HG03442 (cell line): ENCODE measurements around the gene PTPRC.

ENCODE experiments used
- ATAC-seq: cut with Tn5 transposase; IDR thresholded peaks from one replicate; pipeline ENCODE4 v1.9.1; 2021; ENCODE audit warnings: mild to moderate bottlenecking, moderate library complexity; ENCODE audit not compliant: unreplicated experiment

PTPRC gene

DNA sequence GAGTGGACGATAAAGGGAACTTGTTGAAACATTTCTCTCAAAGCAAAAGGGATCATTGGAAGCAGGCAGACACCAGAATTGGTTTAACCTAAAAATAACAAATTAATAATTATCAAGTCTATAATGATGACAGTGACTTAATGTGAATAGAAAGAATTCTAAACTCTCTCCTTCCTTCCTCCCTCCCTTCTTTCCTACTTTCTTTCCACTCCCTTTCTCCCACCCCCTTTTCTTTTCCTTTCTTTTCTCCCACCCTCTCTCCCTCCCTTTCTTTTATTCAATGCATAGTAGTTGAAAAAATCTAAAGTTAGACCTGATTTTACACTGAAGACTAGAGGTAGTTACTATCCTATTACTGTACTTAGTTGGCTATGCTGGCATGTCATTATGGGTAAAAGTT is 55.7 kb downstream of the PTPRC start:
- no peak for ATAC-seq

DNA sequence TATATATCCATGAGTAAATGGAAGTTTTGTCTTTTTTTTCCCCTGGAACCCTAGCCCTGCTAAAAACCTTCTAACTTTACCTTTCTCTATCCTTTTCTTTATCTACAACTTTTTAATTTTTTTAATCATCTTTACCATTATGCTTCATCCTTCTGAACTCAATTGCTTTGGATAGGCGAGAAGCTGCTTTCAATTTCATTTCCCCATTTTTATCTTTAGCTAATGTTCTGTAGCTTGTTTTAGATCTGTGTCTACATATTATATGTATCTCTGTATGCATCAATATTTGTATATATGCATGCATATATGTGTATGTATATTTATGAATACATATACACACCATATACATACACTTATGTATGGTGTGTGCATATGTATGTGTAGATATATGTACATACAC is 57.4 kb downstream of the PTPRC start:
- peak; percentile 81 for ATAC-seq

DNA sequence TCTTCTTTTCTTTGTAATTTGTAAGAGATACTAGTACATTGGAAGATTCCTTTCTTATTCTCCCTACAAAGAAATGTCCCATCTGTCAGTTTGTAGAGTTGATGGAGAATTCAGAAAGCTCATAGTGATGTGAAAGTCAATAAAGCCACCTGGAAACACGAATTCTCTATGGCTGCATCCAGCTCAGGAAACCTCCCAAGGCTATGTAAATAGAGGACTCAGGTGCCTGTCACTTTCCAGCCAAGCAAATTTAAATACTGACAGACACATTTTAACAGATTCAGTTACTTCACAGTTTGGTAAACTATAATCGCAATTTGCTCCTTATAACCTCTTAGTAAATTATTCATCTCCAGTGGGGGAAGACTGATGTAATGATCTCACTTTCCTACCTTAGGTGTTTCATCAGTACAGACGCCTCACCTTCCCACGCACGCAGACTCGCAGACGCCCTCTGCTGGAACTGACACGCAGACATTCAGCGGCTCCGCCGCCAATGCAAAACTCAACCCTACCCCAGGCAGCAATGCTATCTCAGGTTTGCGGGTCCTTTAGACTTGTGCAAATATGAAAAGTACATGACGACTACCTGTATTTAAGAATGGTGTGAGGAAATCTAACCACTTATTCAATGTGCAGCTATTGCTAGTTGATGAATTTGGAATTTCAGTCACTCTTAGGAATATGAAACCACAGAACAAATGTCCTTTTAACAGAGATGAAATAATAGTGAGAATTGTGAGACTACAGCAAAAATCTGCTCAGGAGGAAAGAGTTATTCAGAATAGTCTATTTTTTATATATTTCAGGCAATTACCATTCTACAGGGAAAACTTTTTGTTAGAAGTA is 60.6 kb downstream of the PTPRC start:
- ATAC-seq, result no peak

DNA sequence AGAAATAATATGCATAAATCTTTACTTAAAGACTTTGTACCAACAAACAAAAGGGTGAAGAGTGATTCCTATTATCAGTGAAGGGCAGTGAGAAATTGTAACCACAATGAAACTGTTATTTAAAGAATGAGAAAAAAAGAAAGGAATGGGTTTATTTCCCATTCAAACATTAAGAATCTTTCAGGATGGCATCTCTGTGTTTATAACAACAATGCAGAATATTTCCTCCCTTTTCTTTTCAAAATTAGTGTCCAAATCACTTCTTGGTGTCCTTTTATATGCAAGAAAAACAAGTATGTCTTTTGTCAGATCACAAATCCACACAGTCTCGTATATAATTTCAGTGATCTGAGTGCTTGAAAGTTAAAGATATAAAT is 61.2 kb downstream of the PTPRC start:
- ATAC-seq, result no peak

DNA sequence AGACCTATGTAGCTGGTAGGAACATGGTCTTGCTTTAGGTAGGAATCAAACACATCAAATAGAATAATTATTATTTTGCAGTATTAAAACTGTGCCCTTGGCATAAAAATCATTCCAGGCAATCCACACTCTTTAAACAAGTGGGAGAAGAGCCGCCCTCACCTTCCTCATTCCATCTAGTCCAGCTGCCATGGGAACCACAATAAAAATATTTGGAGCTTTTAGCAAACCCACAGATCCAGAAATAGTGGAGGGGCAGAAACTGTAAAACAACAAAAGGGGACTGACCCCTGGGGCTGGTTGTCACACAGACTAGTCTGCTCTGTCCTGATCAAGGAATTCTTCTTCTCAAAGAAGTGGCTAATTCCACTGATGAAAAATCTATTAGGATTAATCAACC is 61.6 kb downstream of the PTPRC start:
- ATAC-seq, result no peak

DNA sequence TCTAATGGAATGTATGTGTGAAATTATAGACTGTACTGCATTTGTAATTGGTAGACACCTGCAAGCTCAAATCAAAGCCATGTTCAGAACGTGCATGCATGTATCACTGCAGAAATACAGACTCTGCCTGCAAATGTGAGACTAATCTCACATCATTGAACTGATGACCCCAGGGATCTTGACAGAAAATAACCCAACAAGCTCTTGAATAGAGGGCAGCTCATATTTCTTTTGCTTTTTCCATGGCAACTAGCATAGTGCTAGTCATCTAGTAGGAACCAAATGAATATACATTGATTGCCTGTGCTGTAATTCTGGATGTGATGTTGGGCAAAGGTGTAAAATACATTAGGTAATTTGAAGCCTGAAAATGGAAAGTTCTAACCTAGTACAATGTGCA is 62.4 kb downstream of the PTPRC start:
- ATAC-seq, result no peak

DNA sequence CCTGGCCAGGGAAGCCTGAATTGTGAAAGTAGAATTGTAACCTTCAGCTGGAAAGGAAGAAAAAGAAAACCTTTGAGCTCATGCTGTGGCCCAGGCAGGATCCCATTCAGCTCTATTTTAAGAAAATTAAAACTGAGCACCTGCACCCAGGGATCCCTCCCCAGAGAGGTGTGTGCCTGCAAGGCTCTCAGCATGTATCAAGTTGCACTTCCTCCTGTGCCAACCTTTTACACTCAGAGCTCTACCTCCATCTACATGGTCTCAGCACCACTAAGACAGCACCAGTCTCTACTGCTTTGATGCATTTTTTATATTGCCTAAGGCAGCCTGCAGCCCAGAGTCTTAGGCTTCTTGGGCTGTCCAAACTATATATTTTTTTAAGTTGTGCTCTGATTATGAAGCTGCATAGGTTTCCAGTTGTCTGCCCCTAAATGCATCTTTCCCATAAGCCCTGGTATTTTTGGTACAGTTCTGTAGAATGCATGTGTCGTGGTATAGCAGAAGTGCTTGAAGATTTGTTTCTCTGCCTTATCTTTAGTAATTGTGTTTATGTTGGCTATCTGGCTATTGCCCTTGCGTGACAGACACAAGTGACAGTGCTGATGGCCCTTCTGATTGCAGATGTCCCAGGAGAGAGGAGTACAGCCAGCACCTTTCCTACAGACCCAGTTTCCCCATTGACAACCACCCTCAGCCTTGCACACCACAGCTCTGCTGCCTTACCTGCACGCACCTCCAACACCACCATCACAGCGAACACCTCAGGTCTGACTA is 63.1 kb downstream of the PTPRC start:
- ATAC-seq, result no peak

DNA sequence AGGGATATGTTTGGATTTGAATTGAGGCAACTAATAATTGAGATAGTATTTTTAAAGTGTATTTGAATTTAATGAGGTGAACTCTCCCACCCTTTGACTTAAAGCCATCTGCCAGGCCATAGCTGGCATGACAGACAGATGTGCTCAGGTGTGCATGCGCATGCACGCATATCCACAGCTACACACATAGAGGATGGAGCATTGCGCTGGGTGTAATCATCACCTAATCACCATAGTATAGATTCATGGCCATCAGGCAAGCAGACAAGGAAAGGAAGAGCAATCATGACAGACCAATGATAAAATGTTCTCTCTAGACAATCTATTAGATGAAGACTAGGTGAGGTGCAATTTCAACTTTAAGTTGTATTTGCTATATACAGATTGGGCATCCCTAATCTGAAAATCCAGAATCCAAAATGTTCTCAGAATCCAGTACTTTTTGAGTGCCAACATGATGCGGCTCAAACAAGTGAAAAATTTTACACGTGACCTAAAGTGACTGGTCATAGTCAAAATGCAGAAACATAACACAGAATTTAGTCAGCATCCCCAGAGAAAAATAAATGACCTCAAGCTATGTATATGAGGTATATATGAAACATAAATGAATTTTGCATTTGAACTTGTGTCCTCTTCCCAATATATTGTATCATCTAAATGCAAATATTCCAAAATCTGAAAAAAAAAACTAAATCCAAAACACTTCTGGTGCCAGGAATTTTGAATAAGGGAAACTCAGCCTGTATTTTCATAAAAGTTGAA is 70.1 kb downstream of the PTPRC start:
- ATAC-seq, result no peak

DNA sequence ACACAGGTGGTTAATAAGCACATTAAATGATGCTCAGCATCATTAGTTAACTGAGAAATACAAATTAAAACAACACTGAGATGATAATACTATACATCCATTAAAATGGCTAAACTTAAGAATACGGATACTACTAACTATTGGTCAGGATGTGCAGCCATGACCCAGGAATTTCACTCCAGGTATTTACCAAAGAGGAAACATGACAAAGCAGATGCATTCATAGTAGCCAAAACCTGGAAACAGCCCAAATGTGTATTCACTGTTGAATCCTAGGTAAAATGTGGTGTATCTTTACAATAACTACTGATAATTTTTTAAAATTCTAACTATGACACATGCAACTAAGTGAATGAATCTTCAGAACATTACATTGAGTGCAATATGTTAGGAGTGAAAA is 73.0 kb downstream of the PTPRC start:
- no peak for ATAC-seq

DNA sequence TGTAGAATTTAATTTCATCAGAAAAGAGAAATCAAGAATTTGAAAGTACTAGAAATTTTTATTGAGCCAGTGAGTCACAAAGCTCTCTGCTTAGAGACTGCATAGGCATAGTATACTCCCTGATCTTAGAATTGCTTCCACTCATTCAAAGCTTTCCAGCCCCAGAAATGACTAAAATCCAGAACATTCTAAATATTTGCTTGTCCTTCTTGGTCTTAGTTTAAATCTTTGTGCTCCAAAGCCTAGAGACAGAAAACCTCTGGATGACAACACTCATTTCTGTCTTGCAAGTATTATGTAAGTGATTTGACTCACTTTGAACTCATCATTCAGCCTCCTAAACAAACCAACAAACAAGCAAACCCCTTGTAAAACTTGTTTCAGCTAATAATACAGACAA is 74.2 kb downstream of the PTPRC start:
- no peak for ATAC-seq

DNA sequence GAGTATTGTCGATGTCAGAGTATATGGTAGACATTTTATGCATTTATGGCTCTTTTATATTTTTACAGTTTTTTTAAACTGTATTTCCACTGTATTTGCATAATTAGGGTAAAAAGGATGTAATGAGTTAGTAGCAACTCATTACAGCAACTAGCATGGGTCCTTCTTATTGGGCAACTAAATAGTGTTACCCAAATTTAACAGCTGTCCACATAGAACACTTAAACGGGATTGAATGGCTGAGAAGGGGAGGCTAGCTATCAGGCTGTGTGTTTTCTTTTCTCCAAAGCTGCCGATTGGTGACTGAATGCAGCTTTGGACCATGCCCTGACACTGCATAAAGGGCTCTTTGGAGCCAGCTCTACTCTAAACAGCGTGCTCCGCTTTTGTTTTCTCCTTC is 75.4 kb downstream of the PTPRC start:
- ATAC-seq, result no peak

DNA sequence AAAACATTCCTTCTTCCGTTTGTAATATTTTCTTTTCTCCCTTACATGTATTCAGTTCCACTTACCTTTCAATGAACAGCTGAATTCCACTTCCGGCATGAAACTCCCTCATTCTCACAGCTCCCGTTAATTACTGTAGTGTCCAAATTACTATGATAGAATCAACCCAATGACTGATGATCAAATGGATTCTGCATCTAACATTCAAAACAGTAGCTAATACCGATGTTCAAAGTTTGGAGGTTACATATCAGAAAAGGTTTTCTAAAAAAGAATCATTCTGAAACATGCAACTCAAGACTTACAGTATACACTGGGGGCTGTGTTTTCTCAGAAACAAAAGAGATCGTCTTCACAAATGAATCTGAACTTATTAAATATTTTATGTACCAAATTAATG is 77.2 kb downstream of the PTPRC start:
- ATAC-seq, result no peak

DNA sequence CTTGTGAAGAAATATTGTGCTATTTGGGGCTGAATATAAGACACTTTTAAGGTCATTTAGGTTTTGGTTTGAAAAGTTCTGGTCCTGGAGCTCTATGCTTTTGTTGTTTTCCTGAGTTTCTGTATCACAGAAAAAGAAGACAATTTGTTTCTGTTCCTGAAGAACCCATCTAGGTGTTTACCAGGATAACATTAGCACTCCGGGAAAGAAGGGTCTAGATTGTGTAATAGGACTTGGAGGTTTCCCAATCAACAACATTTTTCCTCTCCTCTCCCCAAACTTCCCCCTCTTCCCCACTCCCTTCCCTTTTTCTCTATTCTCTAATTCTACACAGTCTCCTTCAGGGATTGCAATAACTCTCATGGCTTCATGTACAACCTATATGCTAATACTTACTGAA is 78.7 kb downstream of the PTPRC start:
- ATAC-seq, result no peak

DNA sequence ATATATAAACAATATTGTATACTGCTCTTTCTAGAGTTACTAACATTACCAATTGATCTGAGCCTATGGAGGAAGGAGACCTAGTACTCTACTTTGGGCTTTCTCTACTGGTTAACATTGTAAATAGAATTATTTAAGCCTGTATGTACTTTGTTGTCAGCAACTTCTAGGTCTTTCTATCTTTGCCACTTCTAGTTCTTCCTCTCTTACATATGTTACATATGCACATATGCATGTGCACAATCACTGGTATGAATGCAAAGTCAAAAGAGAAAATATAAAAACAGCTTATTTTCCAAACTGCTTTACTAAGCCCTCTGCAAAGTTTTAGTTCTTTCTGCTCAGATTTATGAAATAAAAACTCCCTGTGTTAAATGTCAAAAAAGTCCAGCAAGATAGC is 84.3 kb downstream of the PTPRC start:
- no peak for ATAC-seq

DNA sequence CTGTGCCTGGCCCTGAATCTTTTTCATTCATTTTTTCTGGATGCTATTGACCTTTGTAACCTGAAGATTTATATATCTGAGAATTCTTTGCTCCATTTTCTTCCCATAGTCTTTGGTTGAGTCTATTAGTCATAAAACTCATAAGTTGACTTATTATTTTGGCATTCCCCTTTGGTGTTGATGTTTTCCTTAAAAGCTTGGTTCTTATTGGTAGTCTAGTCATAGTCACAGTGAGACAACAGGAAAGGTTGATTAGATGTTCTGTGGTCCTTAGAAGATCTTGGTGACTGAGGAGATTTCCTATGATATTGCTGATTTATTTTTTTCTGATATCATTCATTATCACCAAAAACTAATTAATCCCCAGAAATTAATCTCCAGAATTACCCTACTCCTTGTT is 86.2 kb downstream of the PTPRC start:
- ATAC-seq, result no peak

DNA sequence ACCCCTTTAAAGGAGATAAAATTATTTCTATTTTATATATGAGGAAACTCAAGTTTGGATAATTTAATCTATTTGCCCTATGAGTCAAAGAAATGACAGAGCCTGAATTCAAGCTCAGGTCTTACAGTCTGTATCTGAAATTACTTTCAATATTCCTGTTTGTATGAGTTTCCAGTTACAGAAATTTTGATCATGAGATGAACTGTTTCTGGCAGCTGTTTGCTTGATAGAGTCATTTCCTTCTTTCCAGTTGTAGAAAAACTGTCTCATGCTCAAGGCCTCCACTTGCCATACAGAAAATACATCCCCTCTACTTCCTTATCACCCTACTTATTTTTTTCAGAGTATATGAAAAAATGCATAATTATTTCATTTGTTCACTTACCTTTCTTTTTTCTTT is 87.6 kb downstream of the PTPRC start:
- ATAC-seq, result no peak

DNA sequence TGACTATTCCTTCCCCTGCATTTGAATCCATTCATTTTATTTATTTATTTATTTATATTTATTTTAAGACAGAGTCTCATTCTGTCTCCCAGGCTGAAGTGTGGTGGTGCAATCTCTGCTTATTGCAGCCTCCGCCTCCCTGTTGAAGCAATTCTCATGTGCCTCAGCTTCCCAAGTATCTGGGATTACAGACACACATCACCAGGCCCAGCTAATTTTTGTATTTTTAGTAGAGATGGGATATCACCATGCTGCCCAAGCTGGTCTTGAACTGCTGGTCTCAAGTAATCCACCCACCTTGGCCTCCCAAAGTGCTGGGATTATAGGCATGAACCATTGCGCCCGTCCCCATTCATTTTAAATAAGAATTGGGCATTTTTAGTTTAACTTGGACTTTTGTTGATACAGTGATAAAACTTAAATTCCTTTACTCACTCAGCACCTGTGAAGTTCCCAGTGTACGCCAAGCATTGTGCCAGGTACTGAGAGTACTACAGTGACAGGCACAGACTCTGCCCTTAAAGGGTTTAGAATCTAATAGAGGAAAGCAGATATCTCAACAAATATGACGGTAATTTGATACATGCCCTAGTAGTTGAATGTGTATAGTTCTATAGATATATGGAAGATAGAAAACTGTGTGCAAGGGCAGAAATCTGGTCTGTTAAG is 90.5 kb downstream of the PTPRC start:
- no peak for ATAC-seq

DNA sequence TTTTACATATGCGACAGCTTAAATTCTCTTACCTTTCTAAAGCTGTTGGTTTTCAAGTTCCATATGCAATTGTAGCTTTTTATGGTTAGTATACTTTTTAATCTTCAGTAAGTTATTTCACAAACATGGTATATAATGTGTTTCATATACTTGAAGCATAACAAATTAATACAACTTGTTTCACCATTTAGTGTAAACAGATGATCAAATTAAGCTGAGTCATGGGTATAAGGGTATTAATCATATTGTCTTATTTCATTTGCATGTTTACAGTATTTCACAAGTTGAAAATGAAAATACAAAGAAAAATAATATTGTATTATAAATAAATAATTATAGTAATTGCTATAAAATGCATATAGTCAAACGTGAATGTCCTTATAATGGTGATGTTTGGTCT is 92.1 kb downstream of the PTPRC start:
- ATAC-seq, result no peak

DNA sequence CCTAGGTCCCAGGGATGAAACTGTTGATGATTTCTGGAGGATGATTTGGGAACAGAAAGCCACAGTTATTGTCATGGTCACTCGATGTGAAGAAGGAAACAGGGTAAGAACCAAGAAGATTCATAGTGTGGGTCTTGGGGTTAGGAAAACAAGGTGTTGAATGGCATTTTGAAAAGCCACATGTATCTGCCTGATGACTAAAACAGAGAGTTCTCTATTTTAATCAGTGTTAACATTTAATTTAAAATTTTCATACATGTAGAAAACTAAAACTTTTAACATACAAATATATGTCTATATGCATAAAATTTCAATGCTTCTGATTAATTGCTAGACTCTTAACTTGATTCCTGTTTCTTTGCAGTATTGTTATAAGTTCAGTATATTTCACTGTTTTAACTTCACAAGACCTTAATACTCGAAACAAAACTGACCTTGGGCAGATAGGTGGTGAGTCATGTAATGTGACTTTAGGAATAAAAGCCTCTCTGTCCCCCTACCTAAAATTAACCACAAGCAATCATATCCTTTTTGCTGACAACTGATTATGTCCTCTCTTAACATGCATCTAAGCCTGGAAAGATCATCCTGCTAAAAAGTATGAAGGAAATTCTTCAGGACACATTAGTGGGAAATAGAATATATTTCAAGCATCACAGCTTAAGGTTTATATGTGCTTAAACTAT is 95.6 kb downstream of the PTPRC start:
- peak; percentile 92 for ATAC-seq

DNA sequence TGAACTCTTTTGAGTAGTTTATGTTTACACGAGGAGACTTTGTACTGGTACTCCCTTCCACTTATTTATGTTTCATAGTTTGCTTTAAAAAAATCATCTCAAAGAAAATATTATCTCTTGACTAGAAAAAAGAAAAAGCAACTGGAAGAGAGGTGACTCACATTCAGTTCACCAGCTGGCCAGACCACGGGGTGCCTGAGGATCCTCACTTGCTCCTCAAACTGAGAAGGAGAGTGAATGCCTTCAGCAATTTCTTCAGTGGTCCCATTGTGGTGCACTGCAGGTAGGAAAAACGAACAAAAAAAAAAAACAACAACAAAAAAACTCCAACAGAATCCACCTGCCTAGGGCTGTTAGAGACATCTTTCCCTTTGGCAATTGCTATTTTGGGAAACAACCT is 102.9 kb downstream of the PTPRC start:
- ATAC-seq, result no peak

DNA sequence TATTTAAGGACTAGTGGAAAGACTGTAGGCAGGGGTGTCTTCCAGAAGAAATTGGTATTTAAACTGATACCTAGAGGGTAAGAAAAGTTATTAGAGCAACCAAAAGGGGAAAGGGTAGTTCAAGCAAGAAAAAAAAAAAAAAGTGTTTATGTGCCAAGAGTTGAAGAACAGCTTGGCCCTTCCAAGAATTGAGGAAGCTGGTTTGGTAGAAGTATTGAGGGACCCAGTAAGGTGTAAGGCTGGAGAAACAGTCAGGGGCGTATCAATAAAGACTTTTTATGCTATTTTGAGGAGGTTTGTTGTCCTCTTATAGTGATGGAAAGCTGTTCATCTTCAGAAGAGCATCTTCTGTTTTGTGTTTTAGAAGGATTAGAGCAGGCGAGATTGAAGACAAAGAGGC is 108.3 kb downstream of the PTPRC start:
- ATAC-seq, result no peak
